ENCODE data around the gene UBC. TPM values are rescaled to one million over a fixed set of nuclear protein-coding genes. Genes with fewer than 3 reads are reported as not detected.
A peak's percentile ranks its signal among the peaks of the same experiment; 100 is the strongest.
"Not testable (repeated sequence)": the region's sequence is repeated elsewhere in the genome, so short reads cannot be mapped to it uniquely, and the experiment has no call there.

UBC gene
- total RNA-seq, 4 donors from 2014 or later = 1,276 to 1,840 (median 1,378) TPM

DNA sequence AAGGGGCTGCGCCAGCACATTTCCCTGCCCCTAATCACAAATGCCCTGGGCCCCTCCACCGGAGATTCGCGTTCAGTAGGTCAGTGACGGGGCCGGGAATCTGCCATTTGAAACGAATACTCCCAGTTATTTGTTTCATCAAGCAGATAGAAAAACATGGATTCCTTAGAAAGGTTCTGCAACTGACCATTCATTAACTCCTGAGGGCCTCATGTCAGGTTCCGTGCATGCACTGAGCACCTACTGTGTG lies 25.6 kb upstream of the UBC start:
- TF ChIP-seq EP300 (IDR thresholded peaks at IDR 0.05) (no peak), POLR2A (IDR thresholded peaks at IDR 0.05) (no peak)
- TF ChIP-seq, protein P1, sequence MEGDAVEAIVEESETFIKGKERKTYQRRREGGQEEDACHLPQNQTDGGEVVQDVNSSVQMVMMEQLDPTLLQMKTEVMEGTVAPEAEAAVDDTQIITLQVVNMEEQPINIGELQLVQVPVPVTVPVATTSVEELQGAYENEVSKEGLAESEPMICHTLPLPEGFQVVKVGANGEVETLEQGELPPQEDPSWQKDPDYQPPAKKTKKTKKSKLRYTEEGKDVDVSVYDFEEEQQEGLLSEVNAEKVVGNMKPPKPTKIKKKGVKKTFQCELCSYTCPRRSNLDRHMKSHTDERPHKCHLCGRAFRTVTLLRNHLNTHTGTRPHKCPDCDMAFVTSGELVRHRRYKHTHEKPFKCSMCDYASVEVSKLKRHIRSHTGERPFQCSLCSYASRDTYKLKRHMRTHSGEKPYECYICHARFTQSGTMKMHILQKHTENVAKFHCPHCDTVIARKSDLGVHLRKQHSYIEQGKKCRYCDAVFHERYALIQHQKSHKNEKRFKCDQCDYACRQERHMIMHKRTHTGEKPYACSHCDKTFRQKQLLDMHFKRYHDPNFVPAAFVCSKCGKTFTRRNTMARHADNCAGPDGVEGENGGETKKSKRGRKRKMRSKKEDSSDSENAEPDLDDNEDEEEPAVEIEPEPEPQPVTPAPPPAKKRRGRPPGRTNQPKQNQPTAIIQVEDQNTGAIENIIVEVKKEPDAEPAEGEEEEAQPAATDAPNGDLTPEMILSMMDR (IDR thresholded peaks at IDR 0.05) = no peak
- Histone ChIP-seq H3K27me3 (no peaks in the 10 kb centered on the region), H3K27ac (peak overlapping the region; percentile 91 to 96 (median 96)), H3K4me3 (peak overlapping the region; percentile 41 to 59 (median 50)), H3K4me1 (peaks cover 0 to 30% (median 8%) of the 10 kb centered on the region in 4 donors), H3K36me3 (peaks cover 0 to 12% (median 0%) of the 10 kb centered on the region in 3 donors), H3K9me3 (no peaks in the 10 kb centered on the region)
- WGBS, 2 donors = 0 to 4% methylated on average over 8 of the region's 8 CpGs
- no peak for DNase-seq (ENCODE audit: low spot score in 2 of 2)

DNA sequence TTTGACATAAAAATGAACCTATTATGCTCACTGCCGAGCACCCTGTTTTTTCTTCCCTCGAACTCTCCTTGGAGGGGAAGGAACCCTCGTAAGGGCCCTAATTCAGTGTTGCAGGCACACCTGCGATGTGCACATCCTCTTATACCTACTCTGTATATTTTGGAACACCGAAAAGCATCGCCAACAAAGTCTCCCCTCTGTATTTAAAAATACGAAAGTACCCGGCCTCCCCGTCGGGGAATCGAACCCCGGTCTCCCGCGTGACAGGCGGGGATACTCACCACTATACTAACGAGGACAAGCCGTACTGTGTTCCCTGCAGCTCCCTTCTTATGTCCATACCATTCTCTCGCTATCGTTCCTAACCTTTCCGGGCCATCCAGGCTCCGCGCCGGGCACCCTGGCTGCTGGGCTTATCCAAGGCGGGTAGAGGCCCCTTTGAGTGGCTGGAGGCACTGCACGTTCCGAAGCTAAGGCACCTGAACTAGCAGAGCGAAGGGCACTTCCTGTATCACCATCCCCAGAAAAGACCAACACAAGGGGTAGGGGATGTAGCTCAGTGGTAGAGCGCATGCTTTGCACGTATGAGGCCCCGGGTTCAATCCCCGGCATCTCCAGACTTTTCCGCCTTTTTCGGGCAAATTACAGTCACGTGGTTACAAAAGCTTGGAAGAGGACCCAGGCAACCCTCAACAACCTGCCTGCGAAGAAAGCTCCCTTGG lies 25.1 kb upstream of the UBC start:
- Histone ChIP-seq H3K27me3 (no peaks in the 10 kb centered on the region), H3K36me3 (peaks cover 0 to 8% (median 0%) of the 10 kb centered on the region in 3 donors), H3K4me1 (peaks cover 0 to 30% (median 8%) of the 10 kb centered on the region in 4 donors), H3K27ac (peak overlapping the region; percentile 91 to 96 (median 96)), H3K9me3 (no peaks in the 10 kb centered on the region), H3K4me3 (peak overlapping the region; percentile 41 to 59 (median 50))
- 0 to 1% methylated on average over 34 to 35 of the region's 35 CpGs for WGBS, 2 donors
- peak; percentile 80 to 91 for DNase-seq (ENCODE audit: low spot score in 2 of 2)
- TF ChIP-seq EP300 (IDR thresholded peaks at IDR 0.05) (peak; percentile 54 to 66), POLR2A (IDR thresholded peaks at IDR 0.05) (peak in 1 of 2 donors; percentile 23)
- TF ChIP-seq, protein P1 (IDR thresholded peaks at IDR 0.05) = peak in 3 of 5 experiments; percentile 1 to 11 (median 2)

DNA sequence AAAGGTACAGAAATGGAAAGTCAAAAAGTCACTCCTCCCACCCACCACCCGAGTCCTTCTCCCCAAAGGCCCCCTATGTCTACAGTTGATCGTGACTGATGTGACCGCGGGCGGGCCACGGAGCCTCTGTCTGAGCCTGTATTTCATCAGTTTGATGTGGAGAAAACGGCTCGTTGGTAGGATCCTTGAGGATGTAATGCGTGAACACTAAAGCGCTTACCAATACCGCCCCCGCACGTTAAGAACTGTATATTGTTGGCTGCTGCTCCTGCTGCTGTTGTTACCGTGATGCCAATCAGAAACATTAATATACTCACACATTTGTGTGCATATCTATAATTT lies 24.6 kb upstream of the UBC start:
- TF ChIP-seq POLR2A (IDR thresholded peaks at IDR 0.05) = peak; percentile 6 to 16
- TF ChIP-seq EP300 (IDR thresholded peaks at IDR 0.05) = no peak
- TF ChIP-seq, protein P1 (IDR thresholded peaks at IDR 0.05) = peak; percentile 30 to 54 (median 34)
- H3K4me1 ChIP-seq = peaks cover 0 to 30% (median 8%) of the 10 kb centered on the region in 4 donors
- DNase-seq (ENCODE audit: low spot score in 2 of 2) = peak; percentile 56 to 77
- no peaks in the 10 kb centered on the region for H3K9me3 ChIP-seq
- peak overlapping the region; percentile 91 to 96 (median 96) for H3K27ac ChIP-seq
- 0 to 1% methylated on average over 14 of the region's 14 CpGs for WGBS, 2 donors
- peak overlapping the region; percentile 41 to 59 (median 50) for H3K4me3 ChIP-seq
- peaks cover 0 to 5% (median 0%) of the 10 kb centered on the region in 3 donors for H3K36me3 ChIP-seq
- H3K27me3 ChIP-seq = no peaks in the 10 kb centered on the region

DNA sequence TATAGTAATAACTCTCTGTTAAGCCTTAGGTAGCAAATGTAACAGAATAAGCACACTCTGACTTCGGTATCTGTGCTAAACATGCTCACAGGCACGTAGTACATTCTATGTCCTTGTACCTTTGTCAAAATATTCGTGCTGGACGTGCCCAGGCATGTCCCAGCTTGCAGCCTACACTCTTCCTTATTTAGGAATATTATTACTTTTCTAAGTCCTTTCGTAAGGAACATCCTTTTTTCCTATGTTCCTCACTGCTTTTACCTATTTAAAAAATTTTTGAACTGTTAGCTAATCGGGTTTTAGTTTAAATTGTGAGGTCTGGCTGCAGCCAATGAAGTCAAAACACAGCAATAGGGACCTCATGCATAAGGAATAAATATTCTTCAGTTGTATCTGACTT lies 24.1 kb upstream of the UBC start:
- Histone ChIP-seq H3K4me3 (peak overlapping the region; percentile 41 to 59 (median 50)), H3K27ac (peak overlapping the region; percentile 91 to 96 (median 96)), H3K4me1 (peaks cover 0 to 30% (median 8%) of the 10 kb centered on the region in 4 donors), H3K9me3 (no peaks in the 10 kb centered on the region), H3K27me3 (no peaks in the 10 kb centered on the region), H3K36me3 (peaks cover 0 to 5% (median 0%) of the 10 kb centered on the region in 3 donors)
- TF ChIP-seq, protein P1 (IDR thresholded peaks at IDR 0.05) = no peak
- TF ChIP-seq EP300 (IDR thresholded peaks at IDR 0.05) = no peak
- TF ChIP-seq POLR2A (IDR thresholded peaks at IDR 0.05) = no peak
- 11 to 16% methylated on average over 6 of the region's 6 CpGs for WGBS, 2 donors
- DNase-seq (ENCODE audit: low spot score in 2 of 2) = no peak

DNA sequence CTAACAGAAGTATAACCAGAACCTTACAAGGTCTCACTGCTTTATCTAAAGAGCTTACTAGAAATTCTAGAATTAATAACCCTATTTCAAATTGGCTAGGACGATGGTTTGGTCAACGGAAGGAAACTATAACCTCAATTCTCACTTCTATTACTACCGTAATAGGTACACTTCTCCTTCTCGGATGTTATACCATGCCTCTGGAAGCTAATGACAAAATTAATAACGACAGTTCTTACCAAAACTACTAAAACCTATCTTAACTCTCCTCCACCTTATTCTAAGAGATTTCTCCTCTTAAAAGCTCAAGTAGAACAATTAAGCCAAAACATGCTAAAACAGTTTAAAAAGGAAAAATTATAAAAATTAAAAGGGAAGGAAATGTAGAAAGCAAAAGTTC lies 23.7 kb upstream of the UBC start:
- peaks cover 0 to 30% (median 8%) of the 10 kb centered on the region in 4 donors for H3K4me1 ChIP-seq
- peak overlapping the region; percentile 91 to 96 (median 96) for H3K27ac ChIP-seq
- H3K4me3 ChIP-seq = peak overlapping the region in 2 of 4 donors; percentile 57 to 59
- TF ChIP-seq, protein P1 (IDR thresholded peaks at IDR 0.05) = no peak
- TF ChIP-seq POLR2A (IDR thresholded peaks at IDR 0.05) = no peak
- TF ChIP-seq EP300 (IDR thresholded peaks at IDR 0.05) = no peak
- DNase-seq (ENCODE audit: low spot score in 2 of 2) = no peak
- no peaks in the 10 kb centered on the region for H3K9me3 ChIP-seq
- WGBS, 2 donors = 59 to 65% methylated on average over 5 of the region's 5 CpGs
- peaks cover 0 to 2% (median 0%) of the 10 kb centered on the region in 3 donors for H3K36me3 ChIP-seq
- no peaks in the 10 kb centered on the region for H3K27me3 ChIP-seq

DNA sequence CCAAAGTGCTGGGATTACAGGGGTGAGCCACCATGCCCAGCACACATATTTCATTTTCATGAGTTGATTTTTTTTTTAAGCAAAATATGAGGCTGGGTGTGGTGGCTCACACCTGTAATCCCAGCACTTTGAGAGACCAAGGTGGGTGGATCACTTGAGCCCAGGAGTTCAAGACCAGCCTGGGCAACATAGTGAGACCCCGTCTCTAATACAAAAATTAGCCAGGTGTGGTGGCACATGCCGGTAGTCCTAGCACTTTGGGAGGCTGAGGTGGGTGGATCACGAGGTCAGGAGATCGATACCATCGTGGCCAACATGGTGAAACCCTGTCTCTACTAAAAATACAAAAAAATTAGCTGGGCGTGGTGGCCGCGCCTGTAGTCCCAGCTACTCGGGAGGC lies 17.1 kb upstream of the UBC start:
- not testable (repeated sequence) for H3K4me3 ChIP-seq; H3K27me3 ChIP-seq; DNase-seq (ENCODE audit: low spot score in 2 of 2); H3K36me3 ChIP-seq; H3K27ac ChIP-seq; H3K9me3 ChIP-seq
- H3K4me1 ChIP-seq = peaks cover 0 to 15% (median 10%) of the 10 kb centered on the region in 4 donors
- 89 to 93% methylated on average over 9 of the region's 9 CpGs for WGBS, 2 donors

Measured in tibial nerve (tissue), 4 donors.